GM23338 (cell line): ENCODE measurements around the gene SEMA5A. TPM values are rescaled to one million over a fixed set of nuclear protein-coding genes. Genes with fewer than 3 reads are reported as not detected.

ENCODE experiments used
- ATAC-seq: fragments of 200-7000 bp; cut with Tn5 transposase; 3 replicates; pipeline ENCODE4 v1.9.1; 2020
- DNase-seq: peaks from one replicate; pipeline ENCODE4 v3.0.0-alpha.2; 2015; ENCODE audit warnings: low spot score
- H2AFZ ChIP-seq: fragments of 200-600 bp; sonication (generic); 2 replicates; pipeline ENCODE4 v1.8.0; 2016; ENCODE audit warnings: antibody characterized with exemption, mild to moderate bottlenecking, moderate library complexity
- H3F3A ChIP-seq: fragments of 200-600 bp; sonication (generic); replicated peaks from 2 replicates; pipeline ENCODE4 v1.8.0; 2017; ENCODE audit warnings: antibody characterized with exemption, mixed run types, low read depth
- H3K27ac ChIP-seq: fragments of 200-600 bp; sonication (generic); 2 replicates; pipeline ENCODE4 v1.6.1; 2016; ENCODE audit warnings: low read depth
- H3K27me3 ChIP-seq: fragments of 200-600 bp; sonication (generic); 2 replicates; pipeline ENCODE4 v1.8.0; 2016; ENCODE audit warnings: mild to moderate bottlenecking, mixed run types, moderate library complexity; ENCODE audit not compliant: insufficient read depth
- H3K36me3 ChIP-seq: fragments of 200-600 bp; sonication (generic); 2 replicates; pipeline ENCODE4 v1.8.0; 2016; ENCODE audit warnings: mild to moderate bottlenecking; ENCODE audit not compliant: insufficient read depth
- H3K4me1 ChIP-seq: fragments of 200-600 bp; sonication (generic); 2 replicates; pipeline ENCODE4 v1.8.0; 2016; ENCODE audit warnings: mild to moderate bottlenecking, moderate library complexity; ENCODE audit not compliant: insufficient read depth
- H3K4me2 ChIP-seq: fragments of 200-600 bp; sonication (generic); 2 replicates; pipeline ENCODE4 v1.7.1; 2017; ENCODE audit warnings: mixed run types
- H3K4me3 ChIP-seq: fragments of 200-600 bp; sonication (generic); 2 replicates; pipeline ENCODE4 v1.6.1; 2016; ENCODE audit warnings: mixed run types
- H3K79me2 ChIP-seq: fragments of 200-600 bp; sonication (generic); replicated peaks from 2 replicates; pipeline ENCODE4 v1.8.0; 2017; ENCODE audit warnings: mild to moderate bottlenecking; ENCODE audit not compliant: insufficient read depth
- H3K9me2 ChIP-seq: fragments of 200-600 bp; sonication (generic); 2 replicates; pipeline ENCODE4 v1.8.0; 2017; ENCODE audit not compliant: insufficient read depth
- H4K20me1 ChIP-seq: fragments of 200-600 bp; sonication (generic); replicated peaks from 2 replicates; pipeline ENCODE4 v1.8.0; 2017; ENCODE audit warnings: mild to moderate bottlenecking; ENCODE audit not compliant: insufficient read depth
- H3K27ac Mint-ChIP-seq: 2 replicates; pipeline ENCODE4 v1.8.0; 2020; ENCODE audit warnings: inconsistent platforms, mild to moderate bottlenecking, moderate library complexity, mixed read lengths
- H3K27me3 Mint-ChIP-seq: 3 replicates; pipeline ENCODE4 v1.8.0; 2022; ENCODE audit warnings: low read depth, mild to moderate bottlenecking, moderate library complexity, mixed read lengths, inconsistent platforms; ENCODE audit not compliant: insufficient read depth, poor library complexity
- H3K36me3 Mint-ChIP-seq: 3 replicates; pipeline ENCODE4 v1.8.0; 2021; ENCODE audit warnings: low read depth, mild to moderate bottlenecking, inconsistent platforms, moderate library complexity, mixed read lengths
- H3K4me1 Mint-ChIP-seq: 3 replicates; pipeline ENCODE4 v1.8.0; 2020; ENCODE audit warnings: mild to moderate bottlenecking, inconsistent platforms, mixed read lengths
- H3K4me3 Mint-ChIP-seq: 3 replicates; pipeline ENCODE4 v1.8.0; 2021; ENCODE audit warnings: moderate library complexity, mild to moderate bottlenecking, inconsistent platforms, mixed read lengths
- H3K9me3 Mint-ChIP-seq: 3 replicates; pipeline ENCODE4 v1.8.0; 2020; ENCODE audit warnings: moderate library complexity, mild to moderate bottlenecking, inconsistent platforms, mixed read lengths
- CTCF ChIP-seq, 2 experiments: fragments of 200-600 bp in 1 of 2; sonication (generic) in 1 of 2; conservative IDR thresholded peaks; 2 replicates each; pipeline versions ENCODE4 v1.5.1 to v1.6.1; 2016 to 2017; ENCODE audit warnings: antibody characterized with exemption in 2 of 2, low read depth in 2 of 2, mild to moderate bottlenecking in 2 of 2, moderate library complexity in 1 of 2
- EZH2 ChIP-seq: fragments of 200-600 bp; sonication (generic); IDR thresholded peaks from one replicate; pipeline ENCODE4 v1.8.0; 2017; ENCODE audit warnings: antibody characterized with exemption, mild to moderate bottlenecking, low read depth; ENCODE audit not compliant: unreplicated experiment
- EZH2phosphoT487 ChIP-seq: fragments of 200-600 bp; sonication (generic); IDR thresholded peaks from one replicate; pipeline ENCODE4 v1.8.1; 2018; ENCODE audit warnings: antibody characterized with exemption; ENCODE audit not compliant: unreplicated experiment
- JUNB ChIP-seq: IDR thresholded peaks from one replicate; pipeline ENCODE4 v1.6.1; 2016; ENCODE audit warnings: antibody characterized with exemption; ENCODE audit not compliant: unreplicated experiment
- NANOG ChIP-seq: IDR thresholded peaks from 2 replicates; pipeline ENCODE4 v1.6.1; 2016; ENCODE audit warnings: antibody characterized with exemption, borderline replicate concordance
- POLR2AphosphoS5 ChIP-seq: IDR thresholded peaks from 2 replicates; pipeline ENCODE4 v1.6.1; 2016; ENCODE audit warnings: antibody characterized with exemption, low read depth
- REST ChIP-seq: IDR thresholded peaks from one replicate; pipeline ENCODE4 v1.6.1; 2018; ENCODE audit warnings: antibody characterized with exemption; ENCODE audit not compliant: unreplicated experiment
- ZNF114 ChIP-seq: fragments of 250-450 bp; sonication (Bioruptor Pico); IDR thresholded peaks from 2 replicates; pipeline ENCODE4 v1.5.0; 2020; ENCODE audit warnings: mild to moderate bottlenecking, moderate library complexity
- ZNF462 ChIP-seq: fragments of 250-450 bp; sonication (Bioruptor Pico); IDR thresholded peaks from 2 replicates; pipeline ENCODE4 v1.5.0; 2020; ENCODE audit warnings: mild to moderate bottlenecking, moderate library complexity
- polyA plus RNA-seq: library from polyadenylated mRNA; unstranded; fragments of >200 nt; fragmentation: Nextera tagmentation; extraction: Ambion mirVana; gene quantifications from 2 replicates; pipeline ENCODE4 v1.2.1, GENCODE V29; 2016
- total RNA-seq: library from RNA; depleted of rRNA; stranded (reverse); fragments of >200 nt; shearing (Covaris generic); gene quantifications from 2 replicates; pipeline ENCODE4 v1.2.3, GENCODE V29; 2014

SEMA5A gene
- total and polyA plus RNA-seq, 2 experiments from 2014 or later = 2.1 to 8.1 TPM

- DNase-seq = no peak
- H3K36me3 Mint-ChIP-seq = 0 out of 3 replicates have a peak, but pooled peaks cover 3% of the 10 kb centered on the region
These were observed 198.2 kb downstream of the SEMA5A start for GRCh38 chr5:9347541-9348295.

More at GRCh38 chr5:9347541-9348295, 198.2 kb downstream of the SEMA5A start:
- H3K27me3 Mint-ChIP-seq = peaks cover 1% of the 10 kb centered on the region
- Histone ChIP-seq H4K20me1 (no peaks in the 10 kb centered on the region; the same call in 1 of the 2 replicates), H3F3A (no peaks in the 10 kb centered on the region), H3K79me2 (no peaks in the 10 kb centered on the region), H3K27ac (no peak overlapping the region), H3K4me2 (no peak overlapping the region), H2AFZ (no peak overlapping the region), H3K9me2 (no peaks in the 10 kb centered on the region), H3K4me1 (no peaks in the 10 kb centered on the region), H3K36me3 (no peaks in the 10 kb centered on the region), H3K27me3 (no peaks in the 10 kb centered on the region), H3K4me3 (no peak overlapping the region)
- no peaks in the 10 kb centered on the region for H3K4me1 Mint-ChIP-seq
- H3K4me3 Mint-ChIP-seq = no peak overlapping the region
- ATAC-seq = no peak
- TF ChIP-seq EZH2 (no peak), REST (no peak), CTCF (conservative IDR thresholded peaks at IDR 0.05; ENCODE audit: low read depth in 2 of 2) (no peak), POLR2AphosphoS5 (no peak), NANOG (no peak), ZNF114 (no peak), EZH2phosphoT487 (no peak), JUNB (no peak), ZNF462 (CRISPR knock-in tag) (no peak)
- no peak overlapping the region for H3K27ac Mint-ChIP-seq
- peaks cover 4% of the 10 kb centered on the region; the same call in 1 of the 3 replicates for H3K9me3 Mint-ChIP-seq
